Measurements from ENCODE around the gene GPX6. TPM values are rescaled to one million over a fixed set of nuclear protein-coding genes. Genes with fewer than 3 reads are reported as not detected.

The GPX6 gene
- total RNA-seq, 1 donor from 2014 or later: not detected

DNA sequence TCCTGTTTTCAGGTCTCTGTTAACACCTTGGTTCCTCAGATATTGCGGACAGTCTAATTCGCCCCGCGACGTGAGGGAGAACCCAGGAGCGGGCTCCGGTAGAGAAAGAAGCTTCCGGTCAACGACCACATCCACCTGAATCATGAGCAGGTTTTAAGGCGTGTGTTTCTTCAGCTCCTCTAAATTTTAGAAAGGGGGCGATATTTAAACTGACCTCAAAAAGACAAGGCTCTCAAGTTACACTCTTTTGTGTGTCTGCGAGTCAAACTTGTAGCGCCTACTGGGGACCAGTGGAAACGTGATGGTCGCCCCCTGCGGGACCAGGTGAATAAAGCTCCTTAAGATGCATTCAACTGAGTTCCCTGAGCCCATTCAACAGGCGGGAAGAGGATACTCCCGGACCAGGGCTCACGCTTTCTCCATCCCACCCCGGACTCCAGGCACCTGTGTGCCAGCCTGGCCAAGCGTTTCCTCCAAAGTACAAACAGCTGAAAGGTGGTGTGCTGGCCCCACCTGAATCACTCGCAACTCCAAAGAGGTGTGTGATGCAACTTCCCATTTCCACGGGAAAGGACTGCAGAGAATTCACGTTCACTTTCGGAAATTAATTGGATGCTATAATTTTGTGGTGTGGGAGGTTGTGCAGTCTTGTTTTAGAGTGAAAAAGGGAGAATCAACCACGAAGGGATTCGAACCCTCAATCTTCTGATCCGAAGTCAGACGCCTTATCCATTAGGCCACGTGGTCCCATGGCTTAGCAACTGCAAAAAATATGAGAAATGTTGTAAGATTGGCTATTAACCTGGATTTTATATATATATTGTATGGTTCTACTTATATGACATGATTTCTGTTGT, 27.1 kb upstream of the GPX6 start:
- Mint-ChIP-seq H3K9me3 (no peaks in the 10 kb centered on the region), H3K27me3 (peaks cover 9% of the 10 kb centered on the region), H3K36me3 (no peaks in the 10 kb centered on the region), H3K4me1 (ENCODE audit: unreplicated experiment) (peaks cover 28% of the 10 kb centered on the region), H3K4me3 (peak overlapping the region; percentile 90), H3K27ac (peak overlapping the region; percentile 93)
- TF ChIP-seq, protein P1, sequence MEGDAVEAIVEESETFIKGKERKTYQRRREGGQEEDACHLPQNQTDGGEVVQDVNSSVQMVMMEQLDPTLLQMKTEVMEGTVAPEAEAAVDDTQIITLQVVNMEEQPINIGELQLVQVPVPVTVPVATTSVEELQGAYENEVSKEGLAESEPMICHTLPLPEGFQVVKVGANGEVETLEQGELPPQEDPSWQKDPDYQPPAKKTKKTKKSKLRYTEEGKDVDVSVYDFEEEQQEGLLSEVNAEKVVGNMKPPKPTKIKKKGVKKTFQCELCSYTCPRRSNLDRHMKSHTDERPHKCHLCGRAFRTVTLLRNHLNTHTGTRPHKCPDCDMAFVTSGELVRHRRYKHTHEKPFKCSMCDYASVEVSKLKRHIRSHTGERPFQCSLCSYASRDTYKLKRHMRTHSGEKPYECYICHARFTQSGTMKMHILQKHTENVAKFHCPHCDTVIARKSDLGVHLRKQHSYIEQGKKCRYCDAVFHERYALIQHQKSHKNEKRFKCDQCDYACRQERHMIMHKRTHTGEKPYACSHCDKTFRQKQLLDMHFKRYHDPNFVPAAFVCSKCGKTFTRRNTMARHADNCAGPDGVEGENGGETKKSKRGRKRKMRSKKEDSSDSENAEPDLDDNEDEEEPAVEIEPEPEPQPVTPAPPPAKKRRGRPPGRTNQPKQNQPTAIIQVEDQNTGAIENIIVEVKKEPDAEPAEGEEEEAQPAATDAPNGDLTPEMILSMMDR (conservative IDR thresholded peaks at IDR 0.05): peak; percentile 81
- peak; percentile 85 for DNase-seq (ENCODE audit: extremely low spot score, unreplicated experiment)

DNA sequence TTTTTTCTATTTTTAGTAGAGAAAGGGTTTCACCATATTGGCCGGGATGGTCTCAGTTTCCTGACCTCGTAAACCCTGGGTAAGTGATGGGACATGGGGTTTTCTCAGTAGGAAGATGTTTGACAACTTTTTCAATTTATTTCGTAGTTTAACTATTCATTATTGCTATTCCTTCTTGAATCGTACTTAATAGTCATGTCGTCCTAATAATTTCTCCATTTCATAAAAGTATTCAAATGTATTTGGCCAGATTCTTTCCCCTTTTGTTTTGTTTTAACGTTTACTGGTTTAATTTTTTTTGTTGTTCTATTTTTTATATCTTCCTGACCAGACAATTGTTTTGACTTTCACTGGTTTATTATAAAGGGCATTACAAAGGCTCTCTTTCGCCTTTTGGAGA, 26.4 kb upstream of the GPX6 start:
- TF ChIP-seq, protein P1 (conservative IDR thresholded peaks at IDR 0.05): no peak
- Mint-ChIP-seq H3K36me3 (no peaks in the 10 kb centered on the region), H3K27ac (peak overlapping the region; percentile 93), H3K9me3 (no peaks in the 10 kb centered on the region), H3K4me3 (peak overlapping the region; percentile 90), H3K27me3 (peaks cover 15% of the 10 kb centered on the region), H3K4me1 (ENCODE audit: unreplicated experiment) (peaks cover 35% of the 10 kb centered on the region)
- no peak for DNase-seq (ENCODE audit: extremely low spot score, unreplicated experiment)

DNA sequence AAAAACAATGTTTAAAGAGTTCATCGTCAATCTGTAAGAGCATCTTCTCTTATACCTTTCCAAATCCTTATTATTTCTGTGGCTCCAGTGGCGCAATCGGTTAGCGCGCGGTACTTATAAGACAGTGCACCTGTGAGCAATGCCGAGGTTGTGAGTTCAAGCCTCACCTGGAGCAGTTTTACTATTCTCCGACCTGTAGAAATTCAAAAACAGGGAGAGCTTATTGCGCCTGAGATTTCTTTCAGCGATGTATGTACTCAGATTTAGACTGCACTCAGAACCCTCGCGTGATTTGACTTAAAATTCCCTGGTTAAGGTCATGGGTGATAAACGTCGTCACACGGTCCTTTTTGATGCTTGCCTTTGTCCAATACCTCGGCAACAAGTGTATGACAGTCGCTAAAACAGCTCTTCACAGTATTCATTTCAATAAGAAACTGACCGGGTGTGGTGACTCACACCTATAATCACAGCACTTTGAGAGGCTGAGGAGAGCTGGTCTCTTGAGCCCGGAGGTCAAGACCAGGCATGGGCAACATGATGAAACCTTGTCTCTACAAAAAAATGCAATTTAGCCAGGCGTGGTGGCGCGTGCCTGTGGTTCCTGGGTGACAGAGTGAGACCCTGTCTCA, 22.0 kb upstream of the GPX6 start:
- H3K4me3 Mint-ChIP-seq: peak overlapping the region; percentile 91
- no peak for DNase-seq (ENCODE audit: extremely low spot score, unreplicated experiment)
- H3K27me3 Mint-ChIP-seq: peaks cover 17% of the 10 kb centered on the region
- H3K4me1 Mint-ChIP-seq (ENCODE audit: unreplicated experiment): peaks cover 27% of the 10 kb centered on the region
- peak overlapping the region; percentile 93 for H3K27ac Mint-ChIP-seq
- no peaks in the 10 kb centered on the region for H3K36me3 Mint-ChIP-seq
- no peaks in the 10 kb centered on the region for H3K9me3 Mint-ChIP-seq
- TF ChIP-seq, protein P1 (conservative IDR thresholded peaks at IDR 0.05): no peak

DNA sequence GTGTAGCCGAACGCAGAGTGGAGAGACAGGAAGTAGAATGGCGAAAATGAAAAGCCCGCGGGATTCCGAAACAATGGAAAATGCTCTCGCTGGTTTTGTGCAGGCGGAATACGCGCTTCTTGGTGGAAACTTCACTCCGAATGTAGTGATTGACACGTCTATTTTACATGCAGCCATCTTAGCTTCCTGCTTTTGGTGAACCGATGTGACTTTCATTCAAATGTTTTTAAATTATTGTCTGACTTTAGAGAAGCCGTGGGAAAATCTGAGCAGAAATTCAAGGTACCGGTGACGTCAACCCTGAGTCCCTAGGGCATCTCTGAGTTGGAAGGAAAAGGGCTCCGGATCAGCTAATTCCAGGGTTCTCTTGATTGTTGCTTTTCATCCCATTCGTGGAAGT, 21.5 kb upstream of the GPX6 start:
- Mint-ChIP-seq H3K4me1 (ENCODE audit: unreplicated experiment) (peaks cover 22% of the 10 kb centered on the region), H3K27me3 (peaks cover 16% of the 10 kb centered on the region), H3K9me3 (no peaks in the 10 kb centered on the region), H3K27ac (peak overlapping the region; percentile 93), H3K36me3 (no peaks in the 10 kb centered on the region), H3K4me3 (peak overlapping the region; percentile 91)
- DNase-seq (ENCODE audit: extremely low spot score, unreplicated experiment): no peak
- TF ChIP-seq, protein P1 (conservative IDR thresholded peaks at IDR 0.05): no peak

DNA sequence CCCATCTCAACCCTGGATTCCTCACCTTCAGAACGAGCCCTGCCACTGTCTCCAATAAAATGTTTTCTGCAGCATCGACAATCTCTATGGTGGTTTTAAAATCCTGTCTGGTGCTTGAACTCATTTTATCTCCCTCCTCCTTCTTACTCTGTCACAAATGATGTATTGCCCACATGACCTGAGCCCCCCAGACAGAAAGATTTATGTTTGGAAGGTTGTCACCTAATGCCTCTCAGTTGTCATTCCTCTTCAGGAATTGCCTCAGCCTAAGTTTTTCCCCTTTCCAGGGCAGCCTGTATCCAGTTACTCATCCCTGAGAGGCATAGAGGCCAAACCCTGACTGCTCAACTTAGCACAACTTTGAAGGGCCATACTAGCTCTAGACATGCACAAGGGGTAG, 19.3 kb upstream of the GPX6 start:
- TF ChIP-seq, protein P1 (conservative IDR thresholded peaks at IDR 0.05): no peak
- H3K4me3 Mint-ChIP-seq: no peak overlapping the region
- H3K36me3 Mint-ChIP-seq: no peaks in the 10 kb centered on the region
- peaks cover 16% of the 10 kb centered on the region for H3K27me3 Mint-ChIP-seq
- peaks cover 25% of the 10 kb centered on the region for H3K4me1 Mint-ChIP-seq (ENCODE audit: unreplicated experiment)
- H3K9me3 Mint-ChIP-seq: no peaks in the 10 kb centered on the region
- H3K27ac Mint-ChIP-seq: no peak overlapping the region
- no peak for DNase-seq (ENCODE audit: extremely low spot score, unreplicated experiment)

Data from type B pancreatic cell (in vitro differentiated cells).